ENCODE results near the gene CIITA.

GRCh38 chr16:10966129-10966528, 89.1 kb downstream of the CIITA start:
- TF ChIP-seq EP300 (IDR thresholded peaks at IDR 0.05; ENCODE audit: low read depth): no peak
- no peak for TF ChIP-seq POLR2A (IDR thresholded peaks at IDR 0.05)
- TF ChIP-seq CTCF (IDR thresholded peaks at IDR 0.05): no peak

Data from transverse colon (tissue), 3 donors.